Right renal pelvis (tissue), 4 donors: Measurements from ENCODE around the gene RNF14. TPM values are rescaled to one million over a fixed set of nuclear protein-coding genes. Genes with fewer than 3 reads are reported as not detected.

Experiments
- DNase-seq, 4 donors: peaks; one replicate each; pipeline ENCODE4 v3.0.0-alpha.2; 2013; ENCODE audit warnings: low read depth in 4 of 4, low spot score in 3 of 4, missing footprints in 1 of 4
- polyA plus RNA-seq, 4 donors: library from polyadenylated mRNA; unstranded; fragments of 120-200 nt; gene quantifications; one replicate each; pipeline ENCODE4 v1.2.1, GENCODE V29; 2013; ENCODE audit not compliant: insufficient read length in 4 of 4

Gene RNF14
- polyA plus RNA-seq, 4 donors, result 58.6 to 72.0 (median 69.1) TPM

- no peak for DNase-seq
Observed at GRCh38 chr5:141973871-141974595, 5.1 kb downstream of the RNF14 start.

- no peak for DNase-seq
Observed at GRCh38 chr5:141976176-141976575, 7.3 kb downstream of the RNF14 start.

- no peak for DNase-seq
Observed at GRCh38 chr5:141978389-141978788, 9.5 kb downstream of the RNF14 start.

- DNase-seq, result no peak
Observed at GRCh38 chr5:141982626-141983025, 13.7 kb downstream of the RNF14 start.

GRCh38 chr5:141986072-141986471, 17.2 kb downstream of the RNF14 start:
- no peak for DNase-seq

GRCh38 chr5:141989720-141990119, 20.8 kb downstream of the RNF14 start:
- DNase-seq, result no peak

GRCh38 chr5:141992349-141992963, 23.6 kb downstream of the RNF14 start:
- DNase-seq, result peak in 3 of 4 donors; percentile 52 to 67 (median 60)

GRCh38 chr5:141994511-141995136, 25.7 kb downstream of the RNF14 start:
- DNase-seq, result no peak

GRCh38 chr5:141995656-141996055, 26.8 kb downstream of the RNF14 start:
- no peak for DNase-seq

GRCh38 chr5:141997358-141997960, 28.6 kb downstream of the RNF14 start:
- DNase-seq, result no peak

GRCh38 chr5:142000173-142000572, 31.3 kb downstream of the RNF14 start:
- no peak for DNase-seq

GRCh38 chr5:142000704-142001484, 32.0 kb downstream of the RNF14 start:
- no peak for DNase-seq

GRCh38 chr5:142003266-142003800, 34.4 kb downstream of the RNF14 start:
- no peak for DNase-seq

- no peak for DNase-seq
Observed at GRCh38 chr5:142006363-142007236, 37.7 kb downstream of the RNF14 start.

- no peak for DNase-seq
Observed at GRCh38 chr5:142007237-142007544, 38.3 kb downstream of the RNF14 start.

GRCh38 chr5:142008813-142009212, 39.9 kb downstream of the RNF14 start:
- no peak for DNase-seq

GRCh38 chr5:142009886-142010285, 41.0 kb downstream of the RNF14 start:
- DNase-seq, result no peak

GRCh38 chr5:142011572-142012185, 42.8 kb downstream of the RNF14 start:
- no peak for DNase-seq

- DNase-seq, result no peak
Observed at GRCh38 chr5:142012186-142012785, 43.4 kb downstream of the RNF14 start.
